ENCODE results near the gene GTF2H4. TPM values are rescaled to one million over a fixed set of nuclear protein-coding genes. Genes with fewer than 3 reads are reported as not detected.

The GTF2H4 gene
- total RNA-seq, 2 donors from 2014 or later: 43.5 to 46.9 TPM

DNA sequence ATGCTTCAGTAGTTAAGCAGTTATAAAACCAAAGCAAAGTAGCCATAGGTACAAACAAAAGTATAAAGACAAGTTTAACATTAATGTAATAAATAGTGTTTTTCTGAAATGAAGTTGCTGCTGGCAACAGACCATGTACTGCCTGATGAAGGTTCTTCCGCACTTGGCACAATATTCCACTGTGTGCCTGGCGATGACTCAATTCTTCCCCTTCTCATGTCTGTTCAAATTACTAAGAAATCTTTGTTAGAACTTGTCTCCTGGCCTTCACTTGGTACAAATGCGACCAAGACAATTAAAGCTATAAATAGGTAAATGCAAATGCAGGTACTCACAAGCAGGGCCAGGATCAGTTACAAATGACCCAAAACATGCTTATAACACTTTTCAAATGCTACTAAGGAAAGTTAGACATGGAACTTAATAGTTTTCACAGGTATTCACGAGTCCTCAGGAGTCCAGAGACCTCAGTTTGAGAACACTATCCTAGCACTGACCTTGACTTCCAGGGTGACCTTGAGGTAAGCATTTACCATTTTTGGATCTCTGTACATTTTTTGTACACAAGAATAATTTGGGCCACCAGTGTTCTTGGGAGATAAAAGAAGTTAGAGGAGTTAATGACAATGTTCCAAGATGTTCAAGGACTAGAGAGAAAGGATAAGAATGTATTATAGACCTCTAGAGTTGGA is 31.8 kb upstream of the GTF2H4 start:
- H3K4me3 Mint-ChIP-seq: peak overlapping the region; percentile 2 to 75
- no peak for DNase-seq
- H3K9me3 Mint-ChIP-seq: peaks cover 6 to 10% of the 10 kb centered on the region in 2 donors

DNA sequence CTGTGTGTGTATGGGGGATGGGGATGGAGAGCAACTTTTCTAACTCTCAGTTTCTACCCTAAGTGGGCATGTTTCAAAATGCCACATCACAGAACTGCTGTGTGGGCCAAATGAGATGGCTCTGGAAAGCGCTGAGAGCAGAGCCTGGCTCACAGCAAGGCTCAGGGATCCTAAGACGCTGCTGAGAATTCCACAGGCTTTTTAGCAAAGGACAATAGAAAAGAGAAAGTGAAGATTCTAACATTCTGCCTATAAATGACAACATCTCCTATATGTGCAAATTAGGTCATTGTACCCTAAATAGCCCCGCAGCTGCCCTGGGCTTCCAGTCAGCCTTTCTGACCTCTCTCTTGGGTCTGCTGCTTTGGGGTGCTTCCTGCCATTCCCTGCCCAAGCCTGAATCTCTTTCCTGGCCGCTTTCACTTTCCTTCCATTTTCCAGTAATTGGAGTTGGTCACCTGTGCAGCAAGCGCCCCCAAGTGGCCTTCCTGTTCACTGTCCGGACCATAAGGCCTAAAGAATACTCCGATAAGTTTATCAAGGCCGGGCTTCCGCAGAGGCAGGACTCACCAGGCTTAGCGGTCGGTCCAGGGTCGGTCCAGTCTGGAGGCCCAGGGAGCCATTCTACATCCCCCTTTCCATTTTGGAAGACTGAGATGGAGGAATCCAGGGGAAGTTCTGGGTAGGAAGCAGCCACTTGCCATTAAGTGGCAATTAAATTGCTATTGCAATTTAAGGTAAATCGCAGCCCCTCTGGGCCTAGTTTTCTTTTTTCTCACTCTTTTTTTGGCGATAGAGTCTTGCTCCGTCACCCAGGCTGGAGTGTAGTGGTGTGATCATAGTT is 30.4 kb upstream of the GTF2H4 start:
- Mint-ChIP-seq H3K27me3 (ENCODE audit: low read depth) (no peaks in the 10 kb centered on the region), H3K36me3 (ENCODE audit: insufficient read depth in 2 of 2) (peaks cover 2% of the 10 kb centered on the region in 2 donors), H3K4me3 (peak overlapping the region; percentile 75 to 78), H3K4me1 (ENCODE audit: low read depth) (peaks cover 25% of the 10 kb centered on the region), H3K9me3 (peaks cover 0 to 4% of the 10 kb centered on the region in 2 donors), H3K27ac (peak overlapping the region; percentile 27)
- ATAC-seq (replicated peaks in 1 of 2): peak; percentile 80 to 90
- DNase-seq: peak; percentile 75 to 79

More for the DNA sequence above, 31.8 kb upstream of the GTF2H4 start:
- no peaks in the 10 kb centered on the region for H3K27me3 Mint-ChIP-seq (ENCODE audit: low read depth)
- peak overlapping the region; percentile 21 for H3K27ac Mint-ChIP-seq
- peaks cover 10 to 15% of the 10 kb centered on the region in 2 donors for H3K36me3 Mint-ChIP-seq (ENCODE audit: insufficient read depth in 2 of 2)
- peaks cover 35% of the 10 kb centered on the region for H3K4me1 Mint-ChIP-seq (ENCODE audit: low read depth)
- ATAC-seq (replicated peaks in 1 of 2): no peak

DNA sequence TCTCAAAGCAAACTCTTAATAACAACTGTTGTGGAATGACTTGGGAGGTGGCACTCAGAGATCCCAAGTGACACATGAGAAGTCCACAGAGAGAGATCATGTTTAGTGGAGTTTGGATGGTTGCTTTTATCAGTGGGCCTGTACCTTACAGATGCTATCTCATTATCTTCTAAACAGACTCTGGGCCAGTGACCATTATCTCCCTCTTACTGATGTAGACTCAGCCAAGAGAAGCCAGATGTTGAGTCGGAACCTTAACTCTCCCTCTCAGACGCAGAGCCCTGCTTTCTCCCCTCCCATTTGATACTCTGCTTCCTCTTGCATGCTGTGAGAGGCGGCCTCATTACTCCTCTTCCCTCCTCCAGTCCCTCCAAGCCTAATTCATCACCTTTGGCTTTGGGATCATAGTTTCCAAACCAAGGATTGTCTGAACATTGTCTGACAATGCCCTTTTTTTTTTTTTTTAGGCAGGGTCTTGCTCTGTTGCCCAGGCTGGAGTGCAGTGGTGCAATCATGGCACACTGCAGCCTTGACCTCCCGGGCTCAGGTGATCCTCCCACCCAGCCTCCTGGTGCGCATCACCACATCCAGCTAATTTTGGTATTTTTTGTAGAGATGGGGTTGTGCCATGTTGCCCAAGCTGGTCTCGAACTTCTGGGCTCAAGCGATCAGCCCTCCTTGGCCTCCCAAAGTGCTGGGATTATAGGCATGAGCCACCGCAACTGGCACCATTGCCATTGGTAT is 28.2 kb upstream of the GTF2H4 start:
- H3K4me1 Mint-ChIP-seq (ENCODE audit: low read depth): peaks cover 38% of the 10 kb centered on the region
- peaks cover 0 to 1% of the 10 kb centered on the region in 2 donors for H3K9me3 Mint-ChIP-seq
- H3K27me3 Mint-ChIP-seq (ENCODE audit: low read depth): no peaks in the 10 kb centered on the region
- no peak overlapping the region for H3K4me3 Mint-ChIP-seq
- DNase-seq: no peak
- no peak overlapping the region for H3K27ac Mint-ChIP-seq
- no peak for ATAC-seq (replicated peaks in 1 of 2)
- H3K36me3 Mint-ChIP-seq (ENCODE audit: insufficient read depth in 2 of 2): no peaks in the 10 kb centered on the region

DNA sequence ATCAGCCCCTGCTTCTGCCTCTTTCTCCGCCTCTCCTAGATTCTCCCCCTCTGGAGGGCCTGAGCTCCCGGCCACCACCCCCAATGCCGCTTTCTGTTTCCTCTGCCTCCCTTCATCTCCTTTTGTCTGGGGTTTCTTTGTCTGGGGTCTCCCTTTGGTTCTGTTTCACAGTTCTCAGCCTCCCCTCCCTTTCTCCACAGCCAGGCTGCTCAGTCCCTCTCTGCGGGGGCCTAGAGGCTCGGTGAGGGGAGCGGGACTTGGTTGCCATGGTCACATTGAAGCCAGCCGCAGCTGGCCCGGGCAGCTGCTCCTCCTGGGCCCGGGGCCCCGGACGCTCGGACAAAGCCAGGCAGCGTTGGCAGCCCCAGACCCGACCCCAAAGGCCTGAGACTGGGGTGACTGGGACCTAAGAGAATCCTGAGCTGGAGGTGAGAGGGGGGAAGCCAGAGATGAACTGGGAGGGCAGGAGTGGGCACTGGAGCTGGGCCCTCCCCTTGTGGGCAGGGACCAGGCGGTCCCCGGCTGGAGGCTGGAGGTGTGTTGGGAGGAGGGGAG is 27.2 kb upstream of the GTF2H4 start:
- no peak overlapping the region for H3K27ac Mint-ChIP-seq

DNA sequence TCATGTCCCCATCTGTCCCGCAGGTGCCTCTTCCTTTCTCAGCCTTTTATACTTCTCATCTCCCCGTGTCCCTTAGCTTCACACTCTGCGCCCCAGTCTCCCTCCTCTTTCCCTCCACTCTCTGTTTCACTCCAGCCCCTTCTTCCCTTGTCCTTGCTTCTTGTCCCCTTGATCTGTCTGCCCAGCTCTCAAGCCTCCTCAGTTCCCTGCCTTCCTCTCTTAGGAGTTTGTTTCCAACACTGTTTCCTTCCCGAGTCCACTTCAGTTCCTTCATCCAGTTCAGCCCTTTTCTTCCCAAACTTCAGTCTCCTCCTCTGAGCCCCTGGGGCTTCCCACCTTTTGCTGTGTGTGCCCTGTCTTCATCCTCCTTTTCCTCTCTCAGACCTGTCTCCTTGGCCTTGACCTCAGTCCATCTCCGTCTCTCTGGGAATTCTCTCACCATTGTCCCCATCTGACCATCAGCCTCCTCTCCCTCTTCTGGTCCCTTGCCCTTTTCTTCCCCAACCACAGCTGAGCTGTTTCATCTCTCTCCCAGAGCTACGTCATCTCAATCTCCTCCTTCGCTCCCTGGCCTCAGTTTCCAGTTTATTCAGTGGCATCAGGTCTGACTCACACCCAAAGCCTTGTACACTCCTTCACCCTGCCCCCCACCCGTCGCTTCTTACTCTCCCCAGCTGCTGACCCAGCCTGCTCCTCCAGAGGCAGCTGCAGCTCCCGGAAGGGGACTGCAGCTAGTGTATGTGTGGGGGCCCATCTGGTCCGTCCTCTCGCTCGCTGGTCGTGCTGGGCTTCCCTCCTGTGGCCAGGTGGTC is 26.4 kb upstream of the GTF2H4 start:
- no peaks in the 10 kb centered on the region for H3K9me3 Mint-ChIP-seq
- no peak overlapping the region for H3K27ac Mint-ChIP-seq
- H3K27me3 Mint-ChIP-seq (ENCODE audit: low read depth): no peaks in the 10 kb centered on the region
- no peaks in the 10 kb centered on the region for H3K36me3 Mint-ChIP-seq (ENCODE audit: insufficient read depth in 2 of 2)
- H3K4me3 Mint-ChIP-seq: no peak overlapping the region
- peaks cover 50% of the 10 kb centered on the region for H3K4me1 Mint-ChIP-seq (ENCODE audit: low read depth)
- DNase-seq (no peak), ATAC-seq (replicated peaks in 1 of 2) (no peak)

More for the DNA sequence above, 27.2 kb upstream of the GTF2H4 start:
- ATAC-seq (replicated peaks in 1 of 2) (no peak), DNase-seq (no peak)
- Mint-ChIP-seq H3K4me3 (no peak overlapping the region), H3K9me3 (no peaks in the 10 kb centered on the region), H3K36me3 (ENCODE audit: insufficient read depth in 2 of 2) (no peaks in the 10 kb centered on the region), H3K27me3 (ENCODE audit: low read depth) (no peaks in the 10 kb centered on the region), H3K4me1 (ENCODE audit: low read depth) (peaks cover 47% of the 10 kb centered on the region)

DNA sequence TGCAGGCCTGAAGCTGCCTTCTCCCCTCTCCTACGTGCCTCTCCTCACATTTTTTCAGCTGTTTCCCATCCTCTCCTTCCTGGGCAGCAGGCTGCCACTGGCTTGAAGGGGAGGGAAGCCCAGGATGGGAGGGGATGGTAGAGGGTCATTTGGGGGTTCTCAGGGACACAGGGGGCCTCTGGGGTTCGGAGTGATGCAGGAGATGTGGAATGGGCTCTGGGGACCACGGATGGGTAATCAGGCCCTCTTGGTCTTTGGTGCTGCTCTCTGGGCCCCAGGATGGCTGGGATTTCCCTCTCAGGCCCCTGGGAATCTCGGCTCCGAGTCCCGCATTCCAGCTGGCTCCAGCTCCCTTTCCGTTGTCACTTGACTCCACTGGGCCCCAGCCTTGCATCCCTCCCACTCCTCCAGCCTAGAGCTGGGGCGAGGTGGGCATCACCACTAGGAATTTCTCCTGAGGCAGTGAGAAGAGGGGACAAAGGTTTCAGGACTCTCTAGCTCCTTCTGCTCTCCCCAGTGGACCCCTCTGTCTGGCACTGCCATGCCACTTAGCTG is 25.7 kb upstream of the GTF2H4 start:
- Mint-ChIP-seq H3K27me3 (ENCODE audit: low read depth) (no peaks in the 10 kb centered on the region), H3K4me1 (ENCODE audit: low read depth) (peaks cover 47% of the 10 kb centered on the region)
- no peak for DNase-seq

DNA sequence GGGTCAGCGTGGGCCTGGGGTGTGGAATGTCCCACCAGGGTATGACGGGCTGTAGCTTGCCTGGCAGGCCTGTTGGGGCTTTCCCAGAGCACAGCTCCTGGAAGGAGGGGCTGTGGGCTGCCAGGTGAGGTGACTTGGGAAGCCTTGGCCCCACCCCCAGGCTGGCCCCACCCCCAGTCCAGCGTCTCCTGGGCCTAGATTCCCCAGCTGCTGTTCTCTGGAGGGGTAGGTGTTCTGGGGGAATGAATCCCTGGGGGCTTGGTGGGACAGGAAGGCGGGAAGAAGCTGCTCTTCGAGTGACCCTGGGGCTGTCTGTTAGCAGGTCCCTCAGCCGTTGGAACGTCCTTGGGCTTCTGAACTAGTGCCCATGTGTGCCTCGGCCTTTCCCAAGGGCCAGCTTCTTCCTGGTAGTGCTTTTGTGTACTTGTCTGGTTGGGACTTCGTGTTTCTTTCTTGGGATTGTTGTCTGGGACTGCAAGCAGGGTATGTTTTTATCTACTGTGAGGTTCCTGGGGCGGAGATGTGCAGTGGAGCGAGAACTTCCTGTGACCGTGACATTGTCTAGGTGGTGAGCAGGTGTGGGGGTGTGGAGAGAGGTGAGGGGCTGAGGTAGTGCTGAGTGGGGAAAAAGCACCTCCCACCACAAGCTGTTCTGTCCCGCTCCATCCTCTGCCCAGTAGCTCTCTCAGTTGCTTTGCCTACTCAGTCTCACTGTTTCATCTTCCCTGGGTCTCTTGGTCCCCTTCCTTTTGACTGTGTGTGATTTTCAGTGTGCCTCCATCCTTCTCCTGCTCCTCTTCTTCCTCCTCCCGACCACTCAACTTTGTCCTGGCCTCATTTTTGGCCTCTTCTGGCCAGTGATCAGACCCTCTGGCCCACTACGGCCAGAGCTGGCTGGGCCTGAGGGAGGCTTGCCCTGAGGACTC is 25.0 kb upstream of the GTF2H4 start:
- ATAC-seq (replicated peaks in 1 of 2) (no peak), DNase-seq (no peak)
- Mint-ChIP-seq H3K27ac (no peak overlapping the region), H3K4me3 (peak overlapping the region; percentile 62 to 79), H3K4me1 (ENCODE audit: low read depth) (peaks cover 48% of the 10 kb centered on the region), H3K9me3 (no peaks in the 10 kb centered on the region), H3K36me3 (ENCODE audit: insufficient read depth in 2 of 2) (no peaks in the 10 kb centered on the region), H3K27me3 (ENCODE audit: low read depth) (no peaks in the 10 kb centered on the region)

More for the DNA sequence above, 25.7 kb upstream of the GTF2H4 start:
- Mint-ChIP-seq H3K36me3 (ENCODE audit: insufficient read depth in 2 of 2) (no peaks in the 10 kb centered on the region), H3K4me3 (no peak overlapping the region), H3K27ac (no peak overlapping the region), H3K9me3 (no peaks in the 10 kb centered on the region)
- no peak for ATAC-seq (replicated peaks in 1 of 2)

DNA sequence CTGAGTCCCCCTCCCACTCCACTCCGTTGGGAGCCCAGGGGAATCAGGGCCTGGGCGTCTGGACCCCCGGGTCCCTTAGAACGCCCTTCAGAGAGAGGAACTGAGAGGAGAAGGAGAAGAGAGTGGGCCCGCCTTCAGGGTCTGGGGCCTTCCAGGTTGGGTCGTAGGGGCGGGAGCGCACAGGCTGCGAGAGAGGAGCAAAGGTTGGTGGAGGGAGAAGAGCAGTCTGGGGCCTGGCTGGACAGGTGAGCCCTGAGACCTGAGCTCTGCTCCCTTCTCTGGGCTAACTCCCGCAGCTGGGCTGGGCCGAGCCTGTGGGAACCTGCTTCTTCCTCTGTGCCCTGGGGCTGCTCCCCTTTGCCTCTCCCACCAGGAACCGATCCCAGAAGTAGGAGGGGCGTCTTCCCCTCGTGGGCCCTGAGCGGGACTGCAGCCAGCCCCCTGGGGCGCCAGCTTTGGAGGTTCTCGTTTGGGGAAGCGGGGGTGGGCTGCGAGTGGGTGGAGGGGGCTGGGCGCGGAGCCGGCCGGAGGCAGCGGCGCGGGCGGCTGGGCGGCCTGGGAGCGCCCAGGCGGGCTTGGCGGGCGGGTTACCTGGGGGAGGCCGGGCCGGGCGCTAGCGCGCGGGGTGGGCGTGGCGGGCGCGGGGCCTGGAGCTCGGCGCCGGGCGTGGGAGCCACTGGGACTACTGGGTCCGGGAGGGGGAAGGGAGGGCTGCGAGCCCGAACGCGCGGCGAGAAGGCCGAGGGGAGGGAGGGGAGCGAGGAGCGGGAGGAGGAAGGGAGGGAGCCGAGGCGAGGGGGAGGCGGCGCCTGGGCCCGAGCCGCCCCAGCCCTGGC is 24.1 kb upstream of the GTF2H4 start, which contains the start of gene DDR1:
Gene DDR1, plus strand, starts transcription at position 835 of the 836 bp plus-strand sequence. CDS start 4,211 bp downstream, outside the sequence.
- H3K27me3 Mint-ChIP-seq (ENCODE audit: low read depth): no peaks in the 10 kb centered on the region
- peak within 1 kb of the TSS; percentile 67 to 84 for H3K4me3 Mint-ChIP-seq
- DNase-seq (peak; percentile 52 to 54), ATAC-seq (replicated peaks in 1 of 2) (peak; percentile 66 to 69)
- no peak within 1 kb of the TSS for H3K27ac Mint-ChIP-seq
- H3K4me1 Mint-ChIP-seq (ENCODE audit: low read depth): peaks cover 47% of the 10 kb centered on the region
- no peaks in the 10 kb centered on the region for H3K36me3 Mint-ChIP-seq (ENCODE audit: insufficient read depth in 2 of 2)
- H3K9me3 Mint-ChIP-seq: no peaks in the 10 kb centered on the region

DNA sequence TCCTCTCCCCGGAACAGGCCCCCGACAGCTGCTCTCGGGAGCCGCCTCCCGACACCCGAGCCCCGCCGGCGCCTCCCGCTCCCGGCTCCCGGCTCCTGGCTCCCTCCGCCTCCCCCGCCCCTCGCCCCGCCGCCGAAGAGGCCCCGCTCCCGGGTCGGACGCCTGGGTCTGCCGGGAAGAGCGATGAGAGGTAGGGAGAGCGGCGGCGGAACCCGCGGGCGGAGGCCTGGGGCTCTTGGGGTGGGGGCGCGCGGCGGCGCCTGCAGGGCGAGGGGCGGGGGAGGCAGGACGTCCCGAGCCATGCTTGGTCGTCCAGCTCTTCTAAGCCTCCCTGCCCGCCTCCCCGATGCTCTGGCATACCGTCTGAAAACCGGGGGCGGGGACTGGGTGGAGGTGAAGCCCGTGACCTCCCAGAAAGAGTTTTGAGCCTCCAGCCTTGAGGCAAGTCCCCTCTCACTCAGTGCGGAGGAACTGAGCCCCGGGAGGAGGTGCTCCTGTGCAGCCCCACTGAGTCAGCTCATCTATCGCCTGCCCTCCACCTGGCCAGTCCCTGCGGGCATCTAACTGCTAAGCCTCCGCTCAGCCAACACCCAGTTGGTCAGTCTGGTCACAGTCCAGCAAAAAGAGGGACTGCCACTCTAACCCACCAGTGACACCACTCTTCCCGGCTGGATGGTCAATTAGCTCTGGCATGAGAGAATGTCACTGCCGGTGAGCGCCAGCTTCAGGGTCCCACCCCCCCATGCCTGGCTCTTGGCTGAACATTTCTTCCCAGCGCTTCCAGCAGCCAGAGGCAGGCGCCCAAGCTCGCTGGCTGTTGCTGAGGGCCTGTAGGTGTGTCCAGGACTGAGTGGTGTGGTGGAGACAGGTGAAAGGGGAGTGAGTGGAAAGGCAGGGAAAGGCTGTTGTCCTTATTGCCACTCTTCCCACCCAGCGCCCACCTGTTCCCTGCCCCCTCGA is 23.2 kb upstream of the GTF2H4 start:
- ATAC-seq (replicated peaks in 1 of 2): peak; percentile 65 to 68
- Mint-ChIP-seq H3K27me3 (ENCODE audit: low read depth) (no peaks in the 10 kb centered on the region), H3K27ac (no peak overlapping the region)

More for the DNA sequence above, 23.2 kb upstream of the GTF2H4 start:
- no peaks in the 10 kb centered on the region for H3K36me3 Mint-ChIP-seq (ENCODE audit: insufficient read depth in 2 of 2)
- H3K4me1 Mint-ChIP-seq (ENCODE audit: low read depth): peaks cover 47% of the 10 kb centered on the region
- peak; percentile 64 to 66 for DNase-seq
- H3K4me3 Mint-ChIP-seq: peak overlapping the region; percentile 67 to 84
- H3K9me3 Mint-ChIP-seq: no peaks in the 10 kb centered on the region
